ENCODE data around the gene POLN.
"Not testable (repeated sequence)": the region's sequence is repeated elsewhere in the genome, so short reads cannot be mapped to it uniquely, and the experiment has no call there.

POLN gene

GRCh38 chr4:2281575-2282343 is 39.8 kb upstream of the POLN start:
- H3K4me3 ChIP-seq (ENCODE audit: low read length): no peak overlapping the region
- no peak for DNase-seq (ENCODE audit: low read depth)
- TF ChIP-seq CTCF (conservative IDR thresholded peaks at IDR 0.05; ENCODE audit: low read length): 0 out of 2 replicates have a peak, but pooled peaks have one; percentile 6

- H3K4me3 ChIP-seq (ENCODE audit: low read length): no peak overlapping the region
- DNase-seq (ENCODE audit: low read depth): no peak
- TF ChIP-seq CTCF (conservative IDR thresholded peaks at IDR 0.05; ENCODE audit: low read length): no peak
Measured at GRCh38 chr4:2280531-2281300, 38.8 kb upstream of the POLN start.

GRCh38 chr4:2277956-2278355 is 36.0 kb upstream of the POLN start:
- no peak for TF ChIP-seq CTCF (conservative IDR thresholded peaks at IDR 0.05; ENCODE audit: low read length)
- no peak for DNase-seq (ENCODE audit: low read depth)
- no peak overlapping the region for H3K4me3 ChIP-seq (ENCODE audit: low read length)

GRCh38 chr4:2276581-2277325 is 34.8 kb upstream of the POLN start:
- no peak overlapping the region for H3K4me3 ChIP-seq (ENCODE audit: low read length)
- no peak for DNase-seq (ENCODE audit: low read depth)

GRCh38 chr4:2275546-2276251 is 33.8 kb upstream of the POLN start:
- H3K4me3 ChIP-seq (ENCODE audit: low read length): no peak overlapping the region
- no peak for DNase-seq (ENCODE audit: low read depth)
- no peak for TF ChIP-seq CTCF (conservative IDR thresholded peaks at IDR 0.05; ENCODE audit: low read length)

More at GRCh38 chr4:2276581-2277325, 34.8 kb upstream of the POLN start:
- TF ChIP-seq CTCF (conservative IDR thresholded peaks at IDR 0.05; ENCODE audit: low read length): no peak

- not testable (repeated sequence) for H3K4me3 ChIP-seq (ENCODE audit: low read length); DNase-seq (ENCODE audit: low read depth)
Measured at GRCh38 chr4:2275044-2275397, 33.1 kb upstream of the POLN start.

Data from AG10803 (cell line).